ENCODE data around the gene EBF3.

EBF3 gene

GRCh38 chr10:129792141-129792540 lies 171.9 kb downstream of the EBF3 start:
- no peak overlapping the region for H3K4me3 ChIP-seq (ENCODE audit: low read length)
- no peaks in the 10 kb centered on the region for H3K9me3 ChIP-seq (ENCODE audit: control insufficient read depth, insufficient read depth, low read length)
- DNase-seq (ENCODE audit: low read depth, low spot score): no peak
- WGBS (ENCODE audit: insufficient coverage, insufficient read length): no CpG with 5 or more reads among the region's 7 CpGs
- no peaks in the 10 kb centered on the region for H3K27me3 ChIP-seq (ENCODE audit: control insufficient read depth, insufficient read depth, low read length)
- H3K4me1 ChIP-seq (ENCODE audit: control insufficient read depth, insufficient read depth, low read length): no peaks in the 10 kb centered on the region
- H3K36me3 ChIP-seq (ENCODE audit: control insufficient read depth, insufficient read depth, low read length): no peaks in the 10 kb centered on the region
- no peak overlapping the region for H3K27ac ChIP-seq (ENCODE audit: low read length)

DNA sequence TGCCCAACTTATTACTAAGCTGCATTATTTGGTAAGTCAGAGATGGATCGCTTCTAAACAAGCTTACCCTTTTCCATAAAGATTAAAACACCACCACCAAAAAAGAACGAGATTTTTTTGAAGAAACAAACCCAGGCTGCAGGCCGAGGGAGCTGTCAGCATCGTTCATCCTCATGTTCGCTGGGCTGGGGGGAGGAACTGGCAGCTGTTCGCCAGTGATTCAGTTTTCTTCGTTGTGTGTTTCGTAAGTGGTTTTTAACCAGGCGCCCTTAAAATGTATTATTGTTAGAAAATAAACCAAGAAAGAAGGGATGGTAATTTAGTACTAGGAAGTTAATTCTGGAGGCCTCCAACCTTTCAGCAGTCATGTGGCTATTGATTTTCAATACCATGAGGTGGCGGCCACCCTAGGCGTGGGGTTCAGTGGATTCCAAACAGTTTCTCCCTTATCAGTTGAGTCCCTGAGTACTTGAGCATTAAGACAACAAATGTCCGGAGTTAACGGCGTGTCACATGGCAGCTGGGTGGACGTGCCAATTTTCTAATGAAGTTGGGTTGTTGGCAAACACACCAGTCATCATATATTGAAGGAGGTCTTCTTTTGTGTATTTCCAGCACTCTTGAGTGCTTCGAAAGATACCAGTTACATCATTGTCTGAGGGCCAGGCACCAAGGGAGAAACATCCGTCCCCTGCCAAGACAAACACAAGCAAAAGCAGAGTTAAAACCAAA lies 173.2 kb downstream of the EBF3 start:
- Histone ChIP-seq H3K4me1 (ENCODE audit: control insufficient read depth, insufficient read depth, low read length) (no peaks in the 10 kb centered on the region; the same call in 1 of the 2 replicates), H3K9me3 (ENCODE audit: control insufficient read depth, insufficient read depth, low read length) (no peaks in the 10 kb centered on the region), H3K4me3 (ENCODE audit: low read length) (no peak overlapping the region), H3K27me3 (ENCODE audit: control insufficient read depth, insufficient read depth, low read length) (no peaks in the 10 kb centered on the region), H3K36me3 (ENCODE audit: control insufficient read depth, insufficient read depth, low read length) (no peaks in the 10 kb centered on the region), H3K27ac (ENCODE audit: low read length) (no peak overlapping the region)
- no peak for DNase-seq (ENCODE audit: low read depth, low spot score)
- WGBS (ENCODE audit: insufficient coverage, insufficient read length): no CpG with 5 or more reads among the region's 17 CpGs

GRCh38 chr10:129788215-129788614 lies 175.9 kb downstream of the EBF3 start:
- H3K36me3 ChIP-seq (ENCODE audit: control insufficient read depth, insufficient read depth, low read length): no peaks in the 10 kb centered on the region
- no peak overlapping the region for H3K4me3 ChIP-seq (ENCODE audit: low read length)
- H3K27ac ChIP-seq (ENCODE audit: low read length): no peak overlapping the region
- H3K27me3 ChIP-seq (ENCODE audit: control insufficient read depth, insufficient read depth, low read length): no peaks in the 10 kb centered on the region
- H3K4me1 ChIP-seq (ENCODE audit: control insufficient read depth, insufficient read depth, low read length): no peaks in the 10 kb centered on the region; the same call in 1 of the 2 replicates
- no peak for DNase-seq (ENCODE audit: low read depth, low spot score)
- no peaks in the 10 kb centered on the region for H3K9me3 ChIP-seq (ENCODE audit: control insufficient read depth, insufficient read depth, low read length)
- no CpG with 5 or more reads among the region's 10 CpGs for WGBS (ENCODE audit: insufficient coverage, insufficient read length)

DNA sequence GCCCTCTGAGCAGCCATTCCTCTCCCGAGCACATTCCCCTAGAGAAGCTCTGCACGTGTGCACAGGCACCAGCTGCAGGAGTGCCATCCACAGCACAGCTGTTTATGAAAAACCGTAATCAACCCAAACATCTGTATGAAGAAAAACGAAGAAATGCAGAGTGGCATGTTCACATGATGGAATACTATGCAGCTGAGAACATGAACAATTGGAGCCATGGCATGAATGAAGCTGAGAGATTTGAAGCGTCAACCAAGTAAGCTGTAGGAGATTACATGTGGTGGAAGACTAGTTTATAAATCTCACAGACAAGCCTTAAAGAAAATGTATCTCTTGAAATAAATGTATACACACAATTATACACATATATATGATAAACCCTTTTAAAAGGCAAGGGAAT lies 176.5 kb downstream of the EBF3 start:
- WGBS (ENCODE audit: insufficient coverage, insufficient read length): no CpG with 5 or more reads among the region's 5 CpGs
- no peaks in the 10 kb centered on the region for H3K9me3 ChIP-seq (ENCODE audit: control insufficient read depth, insufficient read depth, low read length)
- H3K4me3 ChIP-seq (ENCODE audit: low read length): no peak overlapping the region

GRCh38 chr10:129786216-129786615 lies 177.9 kb downstream of the EBF3 start:
- Histone ChIP-seq H3K9me3 (ENCODE audit: control insufficient read depth, insufficient read depth, low read length) (no peaks in the 10 kb centered on the region), H3K4me3 (ENCODE audit: low read length) (no peak overlapping the region), H3K27ac (ENCODE audit: low read length) (no peak overlapping the region), H3K36me3 (ENCODE audit: control insufficient read depth, insufficient read depth, low read length) (no peaks in the 10 kb centered on the region), H3K4me1 (ENCODE audit: control insufficient read depth, insufficient read depth, low read length) (no peaks in the 10 kb centered on the region; the same call in 1 of the 2 replicates), H3K27me3 (ENCODE audit: control insufficient read depth, insufficient read depth, low read length) (no peaks in the 10 kb centered on the region)
- WGBS (ENCODE audit: insufficient coverage, insufficient read length): no CpG with 5 or more reads among the region's 10 CpGs
- no peak for DNase-seq (ENCODE audit: low read depth, low spot score)

More for the DNA sequence above, 176.5 kb downstream of the EBF3 start:
- no peaks in the 10 kb centered on the region for H3K36me3 ChIP-seq (ENCODE audit: control insufficient read depth, insufficient read depth, low read length)
- no peak overlapping the region for H3K27ac ChIP-seq (ENCODE audit: low read length)
- H3K27me3 ChIP-seq (ENCODE audit: control insufficient read depth, insufficient read depth, low read length): no peaks in the 10 kb centered on the region
- DNase-seq (ENCODE audit: low read depth, low spot score): no peak
- H3K4me1 ChIP-seq (ENCODE audit: control insufficient read depth, insufficient read depth, low read length): no peaks in the 10 kb centered on the region; the same call in 1 of the 2 replicates

DNA sequence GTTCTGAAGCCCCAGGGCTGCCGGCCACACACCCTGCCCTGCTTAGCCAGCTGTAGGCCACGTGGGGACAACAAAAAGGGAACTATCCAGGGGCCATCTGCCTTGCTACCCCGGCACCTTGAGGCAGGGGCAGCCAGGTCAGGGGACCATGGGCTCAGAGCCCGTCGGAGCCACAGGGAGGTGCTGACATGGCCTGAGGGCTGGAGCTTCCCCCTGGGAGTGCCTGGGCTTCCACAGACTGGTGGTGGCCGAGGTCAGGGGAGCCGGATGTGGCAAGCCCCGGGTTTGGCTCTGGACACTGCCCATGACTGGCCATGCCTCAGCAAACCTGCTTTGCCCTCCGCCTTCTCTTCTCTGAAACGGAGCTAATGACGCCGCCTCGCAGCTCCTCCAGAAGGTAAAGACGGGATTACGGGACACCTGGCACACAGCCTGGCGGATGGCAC lies 178.5 kb downstream of the EBF3 start:
- H3K4me1 ChIP-seq (ENCODE audit: control insufficient read depth, insufficient read depth, low read length): no peaks in the 10 kb centered on the region; the same call in 1 of the 2 replicates
- no peaks in the 10 kb centered on the region for H3K36me3 ChIP-seq (ENCODE audit: control insufficient read depth, insufficient read depth, low read length)
- no CpG with 5 or more reads among the region's 16 CpGs for WGBS (ENCODE audit: insufficient coverage, insufficient read length)
- H3K4me3 ChIP-seq (ENCODE audit: low read length): no peak overlapping the region
- no peaks in the 10 kb centered on the region for H3K9me3 ChIP-seq (ENCODE audit: control insufficient read depth, insufficient read depth, low read length)
- no peaks in the 10 kb centered on the region for H3K27me3 ChIP-seq (ENCODE audit: control insufficient read depth, insufficient read depth, low read length)
- no peak for DNase-seq (ENCODE audit: low read depth, low spot score)
- H3K27ac ChIP-seq (ENCODE audit: low read length): no peak overlapping the region

All from iPS DF 6.9 (cell line).